ENCODE data around the gene DCTN5. TPM values are rescaled to one million over a fixed set of nuclear protein-coding genes. Genes with fewer than 3 reads are reported as not detected.

Gene DCTN5
- total and polyA plus RNA-seq, 2 donors (not counting 3 experiments of a cell fraction or from before 2014, with no cell fraction given) = 51.6 to 80.8 TPM

GRCh38 chr16:23682181-23682580 lies 40.9 kb downstream of the DCTN5 start:
- Histone ChIP-seq H3K9me1 (replicated peaks; ENCODE audit: control insufficient read depth, extremely low read depth, insufficient read depth, low read length) (no peaks in the 10 kb centered on the region), H3K9ac (replicated peaks; ENCODE audit: extremely low read depth, insufficient read depth, low read length) (no peak overlapping the region), H3K4me2 (ENCODE audit: insufficient read depth, low read length) (no peak overlapping the region), H3K4me1 (ENCODE audit: control insufficient read depth, extremely low read depth, insufficient read depth, low read length) (peaks cover 27% of the 10 kb centered on the region), H3K36me3 (ENCODE audit: control insufficient read depth in 2 of 2, extremely low read depth in 1 of 2, insufficient read depth in 2 of 2, low read length in 2 of 2) (peaks cover 19 to 21% of the 10 kb centered on the region in 2 experiments), H3K4me3 (replicated peaks in 1 of 3; ENCODE audit: insufficient read depth in 1 of 3, low read depth in 1 of 3, low read length in 3 of 3) (no peak overlapping the region), H4K20me1 (replicated peaks; ENCODE audit: control insufficient read depth, extremely low read depth, insufficient read depth, low read length) (no peaks in the 10 kb centered on the region), H3K27ac (ENCODE audit: insufficient read depth, low read depth, low read length) (no peak overlapping the region), H3K79me2 (ENCODE audit: control insufficient read depth, insufficient read depth, low read length) (peaks cover 63% of the 10 kb centered on the region), H3K9me3 (replicated peaks; ENCODE audit: control insufficient read depth, insufficient read depth, low read length) (no peaks in the 10 kb centered on the region), H2AFZ (ENCODE audit: low read depth, low read length) (no peak overlapping the region), H3K27me3 (ENCODE audit: control insufficient read depth in 2 of 2, insufficient read depth in 2 of 2, low read length in 2 of 2) (no peaks in the 10 kb centered on the region)
- no peak for FAIRE-seq
- dilution Hi-C loops (cut with MboI; ENCODE audit: extremely low pct_ligation_motif_present, low sequenced_read_pairs) (no loop called here), intact Hi-C loops (cut with micrococcal nuclease) (no loop called here)
- DNase-seq (ENCODE audit: low read depth, low spot score) = no peak
- no TSS peak for BruUV-seq (replicated peaks)
- TF ChIP-seq CTCF (IDR thresholded peaks at IDR 0.05; ENCODE audit: extremely low read depth in 1 of 2, insufficient read depth in 1 of 2, low read depth in 1 of 2, low read length in 2 of 2) (no peak), GATA2 (IDR thresholded peaks at IDR 0.05; ENCODE audit: insufficient read depth, insufficient read length, low read depth, low read length) (no peak), EZH2 (IDR thresholded peaks at IDR 0.05; ENCODE audit: borderline replicate concordance, low read depth, low read length, severe bottlenecking) (no peak), FOS (IDR thresholded peaks at IDR 0.05; ENCODE audit: borderline replicate concordance, insufficient read depth, low read length) (no peak), MAX (IDR thresholded peaks at IDR 0.05; ENCODE audit: insufficient read depth, insufficient read length) (no peak), MYC (IDR thresholded peaks at IDR 0.05; ENCODE audit: low read depth, low read length) (no peak), POLR2A (IDR thresholded peaks at IDR 0.05; ENCODE audit: low read depth, low read length) (no peak), JUN (IDR thresholded peaks at IDR 0.05; ENCODE audit: borderline replicate concordance, insufficient read depth, insufficient read length, low read depth) (no peak), POLR2AphosphoS5 (IDR thresholded peaks at IDR 0.05; ENCODE audit: insufficient read depth, low read depth, low read length) (no peak)
- CTCF ChIA-PET = no interaction called here
- POLR2A ChIA-PET = no interaction called here
